Activated T-cell treated with anti-CD3 and anti-CD28 coated beads, Interleukin-2, amount 50 U/mL, for 1 hour (primary cell): ENCODE measurements around the gene RCN2.
A peak's percentile ranks its signal among the peaks of the same experiment; 100 is the strongest.
"Not testable (repeated sequence)": the region's sequence is repeated elsewhere in the genome, so short reads cannot be mapped to it uniquely, and the experiment has no call there.

Experiments used
- DNase-seq: peaks from one replicate; pipeline ENCODE4 v3.0.0-alpha.2; 2020

RCN2 gene

DNA sequence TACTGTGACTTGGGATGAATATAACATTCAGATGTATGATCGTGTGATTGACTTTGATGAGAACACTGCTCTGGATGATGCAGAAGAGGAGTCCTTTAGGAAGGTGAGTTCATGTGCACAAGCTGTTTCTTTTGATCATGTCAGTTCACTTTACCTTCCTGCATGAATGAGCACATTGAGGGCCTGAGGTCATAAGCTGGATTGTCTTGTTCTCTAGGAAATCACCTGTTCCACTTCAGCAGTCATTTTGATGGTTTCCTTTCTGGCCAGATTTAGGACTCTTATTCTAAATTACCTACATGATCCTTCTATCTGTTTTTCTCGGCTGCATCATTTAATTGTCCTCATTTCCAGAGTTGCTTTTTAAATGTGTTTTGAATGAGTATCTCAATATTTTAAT lies 4.1 kb downstream of the RCN2 start:
- no peak for DNase-seq

DNA sequence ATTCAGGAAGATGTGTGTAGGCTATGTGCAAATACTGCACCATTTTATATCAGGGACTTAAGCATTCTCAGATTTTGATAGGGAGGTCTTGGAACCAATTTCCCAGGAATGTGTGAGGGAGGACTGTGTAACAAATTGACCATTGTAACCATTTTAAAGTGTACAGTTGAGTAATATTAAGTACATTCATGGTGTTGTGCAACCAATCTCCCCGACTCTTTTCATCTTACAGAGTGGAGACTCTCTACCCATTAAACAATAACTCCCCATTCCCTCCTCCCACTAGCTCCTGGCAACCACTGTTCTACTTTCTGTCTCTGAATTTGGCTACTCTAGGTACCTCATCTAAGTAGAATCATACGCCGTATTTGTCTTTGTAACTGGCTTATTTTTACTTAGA lies 5.1 kb downstream of the RCN2 start:
- DNase-seq, result no peak

DNA sequence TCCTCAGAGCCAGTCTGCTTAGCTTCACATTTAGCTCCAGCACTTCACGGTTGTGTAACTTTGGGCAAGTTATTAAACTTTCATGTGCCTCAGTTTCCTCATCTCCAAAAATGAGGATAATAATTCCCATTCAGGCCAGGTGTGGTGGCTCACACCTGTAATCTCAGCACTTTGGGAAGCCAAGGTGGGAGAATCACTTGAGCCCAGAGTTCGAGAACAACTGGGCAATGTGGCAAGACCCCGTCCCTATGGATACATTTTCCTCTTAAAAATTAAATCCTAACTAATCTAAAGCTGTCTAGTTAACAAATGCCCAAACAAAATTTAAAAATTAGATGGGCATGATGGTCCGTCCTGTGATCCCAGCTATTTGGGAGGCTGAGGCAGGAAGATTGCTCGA lies 7.2 kb downstream of the RCN2 start:
- DNase-seq, result no peak

DNA sequence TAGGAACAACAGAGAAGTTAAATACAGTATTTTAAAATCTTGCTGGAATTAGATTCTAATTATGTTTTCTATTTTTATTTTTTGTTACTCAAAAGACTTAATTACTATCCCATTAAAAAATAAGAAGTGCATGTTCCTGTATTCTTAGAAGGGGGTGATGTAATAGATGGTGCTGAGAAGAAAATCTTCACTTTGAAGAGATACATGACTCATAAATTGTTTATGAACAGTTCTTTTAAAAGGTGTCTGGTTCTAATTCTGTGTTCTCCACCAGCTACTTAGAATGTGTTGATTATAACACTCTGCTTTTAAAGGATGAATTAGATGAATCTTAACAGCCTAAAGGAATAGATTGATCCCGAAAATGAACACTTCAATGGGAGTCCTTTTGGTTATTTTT lies 8.2 kb downstream of the RCN2 start:
- no peak for DNase-seq

DNA sequence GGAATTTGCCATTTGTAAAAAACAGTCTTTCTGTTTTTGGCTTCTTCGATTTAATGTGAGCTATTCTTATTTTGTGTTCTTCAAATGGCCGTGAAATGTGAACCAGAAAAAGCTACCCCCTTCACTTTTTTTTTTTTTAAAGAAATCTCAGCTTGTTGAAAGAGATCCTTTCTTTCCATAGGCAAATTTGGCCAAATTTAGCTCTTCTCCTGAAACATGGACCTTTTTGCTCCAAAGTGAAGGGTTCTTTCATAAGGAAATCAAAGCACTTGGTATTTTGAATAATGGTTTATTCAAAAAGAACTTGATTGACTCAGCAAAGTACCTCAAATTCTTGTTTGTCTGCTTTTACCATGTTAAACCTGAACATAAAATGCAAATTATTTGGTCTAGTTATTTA lies 10.1 kb downstream of the RCN2 start:
- no peak for DNase-seq

DNA sequence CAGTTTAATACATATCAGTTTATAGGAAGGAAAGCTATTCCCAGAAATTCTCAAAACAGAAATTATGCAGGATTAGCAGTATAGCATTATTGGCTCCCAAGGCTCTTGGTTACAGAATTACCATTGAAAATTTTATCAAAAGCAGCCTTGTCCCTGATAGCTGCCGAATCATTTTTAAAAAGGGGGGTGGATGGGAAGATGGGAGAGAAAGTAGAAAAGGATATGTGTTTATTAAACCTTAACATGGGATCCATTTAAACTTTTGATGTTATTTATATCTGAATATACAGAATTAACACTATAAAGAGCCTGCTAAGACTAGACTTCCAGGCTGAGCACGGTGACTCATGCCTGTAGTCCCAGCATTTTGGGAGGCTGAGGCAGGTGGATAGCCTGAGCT lies 10.8 kb downstream of the RCN2 start:
- DNase-seq, result no peak

DNA sequence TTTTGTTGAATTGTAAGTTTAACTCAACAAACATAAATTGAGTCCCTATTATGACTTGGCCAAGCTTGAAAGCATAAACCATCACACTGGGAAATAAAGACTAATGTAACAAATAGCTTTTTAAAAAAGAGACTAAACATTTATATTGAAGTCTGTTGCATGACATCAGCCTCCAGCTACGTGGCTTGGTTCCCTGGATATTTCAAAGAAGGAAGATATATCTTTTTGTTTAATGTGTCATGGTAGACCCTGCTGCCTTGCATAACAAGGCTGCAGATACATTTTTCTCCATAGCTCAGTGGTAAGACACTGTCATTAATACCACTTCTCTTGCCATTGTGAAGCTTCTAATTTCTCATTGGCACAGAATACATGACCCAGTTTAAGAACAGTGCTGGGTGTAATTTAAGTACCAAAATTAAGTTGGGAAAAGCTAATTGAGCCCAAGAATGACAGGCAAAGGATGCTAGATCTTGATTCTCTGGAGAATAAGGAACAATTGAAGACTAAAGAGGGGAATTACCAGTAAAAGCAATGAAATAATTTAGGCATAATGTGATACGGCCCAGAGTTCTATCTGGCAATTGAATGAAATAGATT lies 14.0 kb downstream of the RCN2 start:
- DNase-seq, result no peak

DNA sequence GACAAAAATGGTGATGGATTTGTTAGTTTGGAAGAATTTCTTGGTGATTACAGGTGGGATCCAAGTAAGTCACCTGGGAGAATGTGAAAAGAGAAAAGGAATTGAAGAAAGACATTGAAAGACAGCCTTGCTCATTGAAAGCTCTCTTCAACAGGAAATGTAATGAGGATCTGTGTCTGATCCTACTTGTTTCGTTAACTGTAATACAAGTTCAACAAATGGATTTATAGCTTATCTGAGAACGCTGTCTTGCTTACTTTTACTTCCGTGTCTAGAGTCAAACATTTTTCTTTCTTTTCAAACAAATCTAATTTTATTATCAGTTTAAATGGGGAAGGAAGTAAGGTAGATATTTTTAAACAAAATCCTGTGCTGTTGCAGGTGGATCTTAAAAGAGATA lies 15.9 kb downstream of the RCN2 start:
- no peak for DNase-seq

DNA sequence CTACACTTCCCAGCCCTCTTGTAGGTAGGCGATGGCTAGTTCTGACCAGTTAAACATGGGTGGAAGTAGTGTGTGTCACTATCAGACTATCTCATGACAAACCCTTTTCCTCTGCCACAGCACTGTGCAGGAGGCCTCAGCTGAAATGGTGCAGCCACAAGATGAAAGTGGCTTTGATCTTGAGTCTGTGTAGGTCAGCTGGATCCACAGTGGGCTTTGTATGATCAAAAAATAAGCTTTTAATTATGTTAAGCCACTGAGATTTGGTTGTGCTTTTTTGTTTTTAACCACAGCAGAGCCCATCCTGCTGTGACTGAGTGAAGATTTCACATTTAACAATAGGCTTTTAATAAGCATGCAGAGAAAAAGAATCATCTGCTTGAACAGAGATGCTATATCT lies 19.7 kb downstream of the RCN2 start:
- no peak for DNase-seq

DNA sequence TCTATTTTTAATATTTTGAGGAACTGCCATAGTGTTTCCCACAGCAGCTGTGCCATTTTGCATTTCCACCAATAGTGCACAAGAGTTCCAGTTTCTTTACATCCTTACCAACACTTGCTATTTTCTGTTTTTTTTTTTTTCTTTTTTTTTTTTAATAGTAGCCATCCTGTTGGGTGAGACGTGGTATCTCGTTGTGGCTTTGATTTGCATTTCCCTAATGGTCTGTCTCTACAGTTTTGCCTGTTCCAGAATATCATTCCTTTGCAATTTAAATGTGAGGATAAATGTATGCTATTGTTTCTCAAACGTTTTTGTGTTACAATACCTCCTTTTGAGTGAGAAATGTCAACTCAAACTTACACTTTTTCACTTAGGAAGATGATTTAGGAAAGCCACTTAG lies 22.4 kb downstream of the RCN2 start:
- no peak for DNase-seq

DNA sequence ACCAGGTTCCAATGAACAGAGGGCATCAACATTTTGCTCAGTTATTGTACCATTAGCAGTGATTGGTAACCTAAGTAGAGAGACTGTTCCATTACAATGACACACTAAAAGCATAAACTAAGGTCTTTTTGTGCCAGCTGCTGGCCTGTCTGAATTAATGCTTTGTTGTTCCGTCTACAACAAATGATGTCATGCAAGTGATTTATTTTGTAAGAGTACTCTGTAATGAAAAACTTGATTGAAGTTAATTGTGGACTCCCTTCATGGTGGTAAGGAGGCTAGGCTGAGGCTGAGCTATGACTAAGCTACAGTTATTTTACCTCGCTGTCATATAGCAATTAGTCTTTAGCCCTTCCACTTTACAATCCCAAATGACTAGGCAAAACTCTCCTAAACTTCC lies 23.2 kb downstream of the RCN2 start:
- DNase-seq, result no peak

DNA sequence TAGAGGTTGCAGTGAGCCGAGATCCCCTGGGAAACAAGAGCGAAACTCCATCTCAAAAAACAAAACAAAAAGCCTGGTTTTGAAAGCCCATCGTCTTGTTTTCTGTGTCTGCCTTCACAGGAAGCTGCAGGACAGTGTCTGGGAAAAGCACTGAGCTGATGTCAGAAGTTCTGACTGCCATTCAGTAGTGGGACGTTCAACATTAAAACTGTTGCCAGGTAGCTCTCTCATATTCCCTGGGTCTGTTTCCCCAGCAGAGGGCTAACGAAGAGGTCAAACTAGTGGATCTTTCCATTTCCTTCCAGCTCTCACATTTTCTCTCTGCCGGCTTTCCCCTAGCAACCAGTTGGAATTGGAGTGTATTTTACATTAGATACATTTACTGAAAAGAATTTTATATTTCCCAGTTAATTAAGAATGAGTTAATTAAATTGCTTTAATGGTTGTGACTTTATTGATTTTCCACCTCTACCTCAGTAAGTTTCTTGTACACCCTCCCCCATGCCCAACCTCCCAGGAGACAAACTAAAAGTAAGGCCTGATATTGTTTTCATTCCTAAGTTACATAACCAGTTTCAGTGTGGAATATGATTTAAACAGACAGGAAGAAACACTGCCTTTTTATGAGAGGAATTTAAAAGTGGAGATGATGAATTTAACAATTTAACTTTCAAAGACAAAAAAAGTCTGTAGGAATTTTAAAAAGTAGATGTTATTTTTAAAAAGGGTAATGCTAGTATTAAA lies 29.9 kb downstream of the RCN2 start:
- no peak for DNase-seq

DNA sequence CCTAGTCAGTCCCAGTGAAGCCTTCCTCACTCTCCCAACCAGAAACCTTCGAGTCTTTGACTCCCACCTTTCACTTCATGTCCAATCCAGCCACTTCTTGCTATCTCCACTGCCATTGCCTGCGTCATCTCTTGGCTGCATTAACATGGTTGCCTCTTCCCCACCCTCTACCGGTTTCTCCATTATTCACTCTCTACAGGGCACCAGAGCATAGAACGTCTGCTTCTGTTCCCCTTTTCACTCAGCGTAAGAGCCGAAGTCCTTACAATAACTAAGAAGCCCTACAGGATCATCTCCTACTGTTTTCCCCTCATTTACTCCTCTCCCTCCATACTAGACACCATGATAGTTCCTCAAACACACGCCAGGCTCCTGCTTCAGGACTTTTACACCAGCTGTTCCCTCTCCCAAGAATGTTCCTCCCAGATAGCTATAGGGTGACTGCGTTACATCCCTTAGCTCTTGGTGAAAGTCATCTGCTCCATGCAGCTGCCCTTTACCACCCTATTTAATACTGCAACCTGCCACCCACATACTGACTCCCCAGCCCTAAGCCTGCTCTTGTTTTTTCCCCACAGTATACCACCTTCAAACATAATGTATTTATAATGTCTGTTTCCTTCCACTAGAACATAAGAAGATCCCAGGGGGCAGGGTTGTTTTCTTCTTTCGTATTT lies 30.9 kb downstream of the RCN2 start:
- DNase-seq, result no peak

DNA sequence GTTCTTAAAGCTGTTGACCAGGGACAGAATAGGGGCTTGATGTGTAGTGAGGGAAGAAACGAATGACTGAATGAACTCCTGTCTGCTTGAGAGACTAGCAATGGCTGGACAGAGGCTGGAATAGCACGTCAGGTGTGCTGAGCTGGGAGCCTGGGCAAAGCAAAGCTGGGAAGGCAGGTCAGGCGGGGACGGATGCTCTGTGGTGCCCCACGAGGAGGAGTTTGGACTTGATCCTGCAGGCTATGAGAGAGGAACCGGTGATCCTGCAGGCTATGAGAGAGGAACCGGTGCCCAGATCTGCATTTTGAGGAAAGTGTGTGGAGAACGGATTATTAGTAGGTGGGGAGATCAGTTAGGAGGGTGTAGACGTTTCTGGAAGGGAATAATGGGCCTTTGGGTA lies 32.0 kb downstream of the RCN2 start:
- no peak for DNase-seq

DNA sequence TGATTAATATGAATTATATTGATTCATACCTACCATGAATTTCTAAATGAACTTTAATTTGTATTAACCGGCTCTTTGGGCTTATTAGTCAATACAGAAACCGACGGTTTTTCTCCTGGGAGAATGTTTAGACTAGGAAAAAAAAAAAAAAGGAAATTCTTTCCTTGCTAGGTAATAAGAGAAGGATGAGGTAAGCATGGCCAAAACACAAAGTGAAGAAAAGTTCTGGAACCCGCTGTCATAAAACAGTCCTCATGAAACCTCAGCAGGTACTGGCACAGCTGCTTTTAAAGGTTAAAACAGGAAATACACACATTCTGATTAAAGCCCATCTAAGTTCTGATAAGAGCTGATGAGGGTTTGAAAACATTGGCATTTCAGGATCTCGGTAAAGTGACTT lies 32.6 kb downstream of the RCN2 start:
- no peak for DNase-seq

DNA sequence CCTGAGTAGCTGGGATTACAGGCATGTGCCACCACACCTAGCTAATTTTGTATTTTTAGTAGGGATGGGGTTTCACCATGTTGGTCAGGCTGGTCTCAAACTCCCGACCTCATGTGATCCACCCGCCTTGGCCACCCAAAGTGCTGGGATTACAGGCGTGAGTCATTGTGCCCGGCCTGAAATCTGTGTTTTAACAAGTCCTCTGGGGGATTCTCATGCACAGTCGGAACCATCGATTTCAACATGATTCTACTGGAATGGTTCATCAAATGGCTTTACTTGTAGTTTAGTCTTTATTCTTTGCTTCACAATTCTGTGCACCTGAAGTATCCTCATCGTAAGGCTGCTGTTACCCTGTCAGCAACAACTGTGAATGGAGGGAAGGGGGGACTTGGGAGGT lies 34.5 kb downstream of the RCN2 start:
- DNase-seq, result not testable (repeated sequence)

DNA sequence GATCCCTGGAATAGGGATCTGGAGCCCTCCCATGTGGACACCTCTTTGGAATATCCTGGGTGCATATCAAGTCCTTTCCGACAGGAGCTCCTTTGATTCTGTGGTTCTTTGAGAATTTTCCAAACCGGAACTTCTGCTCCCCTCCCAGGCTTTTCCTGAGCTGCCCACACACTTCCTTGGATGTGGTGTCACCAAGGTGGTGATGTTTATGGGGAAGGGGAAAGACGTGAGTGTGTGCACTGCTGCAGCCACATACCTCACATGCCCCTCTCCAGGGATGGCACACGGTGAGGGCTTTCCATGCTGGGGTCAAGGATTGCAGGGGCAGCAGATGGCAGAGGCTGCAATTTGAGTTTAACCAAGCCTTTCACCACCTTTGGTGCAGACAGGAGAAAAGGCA lies 35.5 kb downstream of the RCN2 start:
- DNase-seq, result no peak

DNA sequence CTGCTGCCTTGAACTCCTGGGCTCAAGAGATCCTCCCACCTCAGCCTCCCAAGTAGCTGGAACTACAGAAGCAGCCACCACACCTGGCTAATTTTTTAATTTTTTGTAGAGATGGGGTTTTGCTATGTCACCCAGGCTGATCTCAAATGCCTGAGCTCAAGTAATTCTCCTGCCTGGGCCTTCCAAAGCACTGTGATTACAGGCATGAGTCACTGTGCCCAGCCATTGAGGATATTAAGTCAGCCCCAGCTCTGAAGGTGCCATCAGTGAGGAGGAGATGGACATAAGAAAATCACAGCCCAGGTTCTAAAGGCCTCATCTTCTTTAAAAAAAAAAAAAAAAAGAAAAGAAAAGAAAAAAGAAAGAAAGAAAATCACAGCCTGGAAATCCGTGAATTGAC lies 36.8 kb downstream of the RCN2 start:
- no peak for DNase-seq

DNA sequence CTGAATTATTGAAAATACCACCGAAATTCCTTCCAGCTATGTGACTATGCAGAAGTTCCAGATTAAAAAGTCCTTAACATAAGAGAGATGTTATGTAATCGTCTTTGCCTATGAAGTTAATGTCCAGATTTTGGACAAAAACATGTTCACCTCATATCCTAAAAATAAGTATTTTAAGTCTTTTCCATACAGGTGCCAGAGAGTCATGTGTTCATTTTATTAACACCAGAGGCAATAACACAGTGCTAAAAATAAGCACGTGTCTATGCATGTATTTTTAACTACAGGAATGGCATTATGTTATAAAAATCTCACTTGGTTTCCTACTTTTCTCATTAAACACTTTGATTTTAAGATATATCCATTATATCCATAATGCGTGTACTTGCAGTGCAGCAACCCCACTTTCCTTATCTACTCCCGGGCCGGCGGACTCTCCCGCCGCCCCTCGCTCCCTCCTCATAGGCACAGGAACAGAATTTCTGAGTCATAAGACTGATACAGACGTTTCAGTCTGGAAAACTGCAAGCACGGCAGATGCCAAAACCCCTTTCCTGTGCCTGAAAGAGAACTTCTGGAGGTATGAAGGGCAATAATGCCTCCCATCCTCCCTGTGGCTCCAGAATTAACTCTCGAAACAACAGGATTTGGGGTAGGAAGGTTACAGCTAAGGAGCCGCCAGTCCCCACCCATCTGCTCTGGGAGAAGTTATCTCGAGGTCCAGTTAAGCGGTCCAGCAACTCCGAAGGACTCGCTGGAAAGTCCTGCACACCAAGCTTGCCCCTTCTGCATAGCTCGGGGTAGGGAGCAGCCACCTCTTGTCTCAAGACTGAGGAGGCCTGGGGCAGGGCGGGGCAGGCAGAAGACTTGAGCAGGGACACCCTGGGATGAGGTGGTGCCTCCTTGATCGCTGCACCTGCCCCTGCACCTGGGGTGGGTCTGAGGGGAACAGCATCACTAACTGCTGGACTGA lies 41.1 kb downstream of the RCN2 start:
- no peak for DNase-seq

DNA sequence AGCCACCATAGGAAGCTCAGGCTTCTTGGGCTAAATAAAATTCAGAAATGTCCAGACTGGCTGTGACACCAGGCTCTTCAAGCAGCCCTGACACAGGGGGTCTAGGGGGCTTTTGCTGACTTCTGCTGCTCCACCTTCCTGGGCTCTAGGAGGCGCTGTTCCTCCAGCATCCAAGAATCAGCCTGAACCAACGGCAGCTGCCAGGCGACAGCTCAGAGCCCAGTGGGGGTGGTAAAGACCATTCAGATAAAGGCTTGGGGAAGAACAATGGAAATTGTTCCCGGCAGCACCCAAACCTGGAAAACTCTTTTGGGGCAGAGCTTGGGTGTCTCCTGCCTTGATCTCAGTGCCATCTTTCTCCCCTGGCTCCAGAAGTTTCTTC lies 41.8 kb downstream of the RCN2 start:
- peak; percentile 66 for DNase-seq

DNA sequence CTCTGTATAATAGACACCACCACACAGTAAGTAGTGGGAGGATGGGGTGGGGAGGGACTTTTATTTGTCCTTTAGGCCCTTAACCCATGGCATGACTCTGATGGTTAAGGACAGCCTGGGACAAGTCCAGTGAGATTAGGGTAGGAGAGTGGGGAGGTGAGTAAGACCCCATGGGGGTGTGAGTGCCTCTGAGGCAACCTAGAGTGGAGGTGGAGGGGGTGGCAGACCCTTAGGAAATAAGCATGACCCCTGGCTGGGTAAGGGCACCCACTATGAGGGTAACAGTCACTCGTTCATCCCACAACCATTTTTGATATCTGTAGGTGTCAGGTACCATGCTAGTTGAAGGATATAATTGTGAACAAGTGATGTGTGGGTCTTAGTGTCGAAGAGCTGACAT lies 42.4 kb downstream of the RCN2 start:
- no peak for DNase-seq

DNA sequence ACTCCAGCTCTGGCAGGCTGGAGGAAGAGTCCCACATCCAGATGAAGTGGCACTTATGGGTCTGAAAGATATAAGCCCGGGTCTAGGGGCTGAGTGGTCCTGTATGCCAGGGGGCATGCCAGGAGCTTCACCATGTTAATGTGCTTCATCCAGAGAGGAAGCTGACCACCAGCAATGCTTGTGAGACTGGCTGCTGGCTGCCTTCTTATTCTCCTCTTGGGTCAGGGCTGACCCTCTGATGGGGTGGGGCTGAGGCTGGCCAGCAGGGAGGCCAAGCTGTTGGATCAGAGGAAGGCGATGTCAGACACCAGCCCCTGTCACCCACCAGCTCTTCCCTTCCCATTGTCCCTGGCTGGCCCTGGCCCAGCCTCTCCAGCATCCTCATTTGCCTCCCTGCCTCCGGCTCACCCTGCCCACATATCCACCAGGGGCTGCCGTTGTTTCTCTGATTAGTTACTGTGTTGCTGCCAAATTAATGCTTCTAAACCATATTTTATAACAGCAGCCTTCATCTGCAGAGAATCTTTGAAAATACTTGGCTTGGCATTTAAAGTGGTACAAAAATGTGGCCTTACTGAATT lies 43.0 kb downstream of the RCN2 start:
- DNase-seq, result no peak

DNA sequence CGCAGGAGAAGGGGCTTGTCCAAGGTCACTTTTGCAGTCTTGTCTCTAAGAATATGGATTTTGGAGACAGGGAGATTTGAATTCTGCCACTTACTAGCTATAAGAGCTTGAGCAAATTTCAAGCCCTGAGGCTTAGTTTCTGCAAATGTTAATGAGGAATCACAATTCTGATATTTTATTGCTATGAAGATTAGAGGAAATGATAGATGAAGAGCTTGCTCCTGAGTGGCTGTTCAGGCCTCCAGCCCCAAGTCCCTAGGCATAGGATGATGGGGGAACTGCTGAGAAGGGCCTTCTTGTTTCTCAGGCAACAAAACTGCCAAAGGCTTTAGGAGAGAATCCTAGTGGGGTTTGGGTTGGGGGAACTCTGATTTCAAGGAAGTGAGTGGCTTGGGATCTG lies 44.6 kb downstream of the RCN2 start:
- DNase-seq, result no peak
